Fibroblast of skin of right quadriceps (primary cell): Measurements from ENCODE around the gene STIMATE.

Source experiments
- DNase-seq: peaks from one replicate; pipeline ENCODE4 v3.0.0-alpha.2; 2013

STIMATE gene

GRCh38 chr3:52892625-52893311 is 4.6 kb downstream of the STIMATE start:
- DNase-seq, result no peak

- no peak for DNase-seq
Measured at GRCh38 chr3:52892290-52892624, 5.1 kb downstream of the STIMATE start.

GRCh38 chr3:52891615-52892081 is 5.7 kb downstream of the STIMATE start:
- DNase-seq, result peak; percentile 61

GRCh38 chr3:52891164-52891563 is 6.2 kb downstream of the STIMATE start:
- DNase-seq, result no peak

GRCh38 chr3:52890735-52891134 is 6.6 kb downstream of the STIMATE start:
- DNase-seq, result no peak

- DNase-seq, result no peak
Measured at GRCh38 chr3:52889901-52890300, 7.4 kb downstream of the STIMATE start.

- DNase-seq, result no peak
Measured at GRCh38 chr3:52887166-52887565, 10.2 kb downstream of the STIMATE start.

- DNase-seq, result no peak
Measured at GRCh38 chr3:52886049-52886730, 11.2 kb downstream of the STIMATE start.

GRCh38 chr3:52882377-52882776 is 15.0 kb downstream of the STIMATE start:
- DNase-seq, result no peak

GRCh38 chr3:52881871-52882270 is 15.5 kb downstream of the STIMATE start:
- DNase-seq, result no peak

- no peak for DNase-seq
Measured at GRCh38 chr3:52880474-52880873, 16.9 kb downstream of the STIMATE start.

- DNase-seq, result no peak
Measured at GRCh38 chr3:52880047-52880446, 17.3 kb downstream of the STIMATE start.

GRCh38 chr3:52879581-52879980 is 17.8 kb downstream of the STIMATE start:
- no peak for DNase-seq

- DNase-seq, result no peak
Measured at GRCh38 chr3:52879090-52879489, 18.3 kb downstream of the STIMATE start.

- DNase-seq, result no peak
Measured at GRCh38 chr3:52877085-52877484, 20.3 kb downstream of the STIMATE start.

- DNase-seq, result no peak
Measured at GRCh38 chr3:52874864-52875587, 22.3 kb downstream of the STIMATE start.

GRCh38 chr3:52874160-52874701 is 23.1 kb downstream of the STIMATE start:
- DNase-seq, result no peak

- DNase-seq, result peak; percentile 42
Measured at GRCh38 chr3:52873433-52874159, 23.8 kb downstream of the STIMATE start.

- DNase-seq, result peak; percentile 36
Measured at GRCh38 chr3:52872245-52872644, 25.1 kb downstream of the STIMATE start.

GRCh38 chr3:52871761-52872160 is 25.6 kb downstream of the STIMATE start:
- DNase-seq, result no peak

- no peak for DNase-seq
Measured at GRCh38 chr3:52870471-52870870, 26.9 kb downstream of the STIMATE start.

GRCh38 chr3:52866427-52866826 is 30.9 kb downstream of the STIMATE start:
- no peak for DNase-seq

GRCh38 chr3:52865994-52866393 is 31.4 kb downstream of the STIMATE start:
- DNase-seq, result no peak
